Measurements from ENCODE around the gene TMEM108.

TMEM108 gene

DNA sequence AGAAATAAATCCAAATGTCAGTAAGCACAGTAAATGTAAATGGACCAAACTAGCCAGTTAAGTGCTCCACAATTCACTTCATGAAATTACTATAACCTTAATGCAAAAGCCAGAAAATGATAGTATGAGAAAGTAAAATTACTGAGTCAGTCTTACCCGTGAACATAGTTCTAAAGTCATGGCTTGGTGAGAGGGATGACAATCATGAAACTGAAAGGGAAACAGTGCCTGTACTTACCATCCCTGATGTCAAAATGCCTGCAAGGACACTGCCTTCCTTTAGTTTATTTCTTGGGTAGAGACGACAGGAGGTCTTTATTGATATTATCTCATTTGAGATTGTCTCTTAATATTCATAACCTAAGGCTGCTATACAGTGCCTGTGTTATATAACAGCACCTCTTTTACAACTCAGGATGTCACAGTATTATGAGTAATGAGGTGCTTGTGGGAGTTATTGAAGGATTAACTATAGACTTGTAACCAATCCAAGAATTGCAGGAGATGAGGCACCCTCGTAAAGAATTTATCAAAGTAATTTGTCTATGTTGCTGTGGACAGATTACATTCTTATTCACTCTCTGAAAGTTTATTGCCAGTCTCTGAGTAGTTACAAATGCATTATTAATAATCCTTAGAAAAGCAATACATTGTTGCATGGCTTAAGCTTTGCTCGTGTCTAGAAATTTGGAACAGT is 218.7 kb downstream of the TMEM108 start:
- H3K18ac ChIP-seq (ENCODE audit: low read length): no peak overlapping the region
- H2AFZ ChIP-seq (ENCODE audit: insufficient read depth, low read length, poor library complexity): no peak overlapping the region
- DNase-seq: no peak
- H3K14ac ChIP-seq (ENCODE audit: low read length): no peak overlapping the region
- H3K4ac ChIP-seq (ENCODE audit: low read depth, low read length): no peak overlapping the region
- H2BK5ac ChIP-seq (ENCODE audit: low read depth, low read length, poor library complexity): no peak overlapping the region
- H2BK120ac ChIP-seq (ENCODE audit: insufficient read depth, low read length, poor library complexity): no peak overlapping the region
- no peak overlapping the region for H3K4me3 ChIP-seq (ENCODE audit: low read depth, low read length)
- no peak overlapping the region for H2AK5ac ChIP-seq (ENCODE audit: low read length)
- no peak overlapping the region for H4K8ac ChIP-seq (ENCODE audit: low read depth, low read length)
- no peak overlapping the region for H4K91ac ChIP-seq (ENCODE audit: low read depth, low read length)
- H3K79me2 ChIP-seq (ENCODE audit: control insufficient read depth, insufficient read depth, low read length, poor library complexity): no peaks in the 10 kb centered on the region
- H3K23ac ChIP-seq (ENCODE audit: low read length): no peak overlapping the region
- H3K9ac ChIP-seq (ENCODE audit: low read length): no peak overlapping the region
- no peaks in the 10 kb centered on the region for H3K4me1 ChIP-seq (ENCODE audit: control insufficient read depth in 1 of 2, insufficient read depth in 2 of 2, low read length in 2 of 2)
- H3K9me3 ChIP-seq (ENCODE audit: insufficient read depth, low read depth, low read length): no peaks in the 10 kb centered on the region
- WGBS (ENCODE audit: extremely low coverage, insufficient coverage, insufficient read length): no CpG with 5 or more reads among the region's 4 CpGs
- no peak overlapping the region for H4K12ac ChIP-seq (ENCODE audit: low read depth, low read length)
- H3K4me2 ChIP-seq (ENCODE audit: low read length): no peak overlapping the region
- no peak overlapping the region for H2BK12ac ChIP-seq (ENCODE audit: low read length)
- H3K36me3 ChIP-seq (ENCODE audit: control insufficient read depth in 1 of 2, insufficient read depth in 2 of 2, low read length in 2 of 2): no peaks in the 10 kb centered on the region
- no peak overlapping the region for H3K27ac ChIP-seq (ENCODE audit: low read depth, low read length)
- no peaks in the 10 kb centered on the region for H3K27me3 ChIP-seq (ENCODE audit: insufficient read depth, low read length)
- H3K79me1 ChIP-seq (ENCODE audit: low read length): no peaks in the 10 kb centered on the region

DNA sequence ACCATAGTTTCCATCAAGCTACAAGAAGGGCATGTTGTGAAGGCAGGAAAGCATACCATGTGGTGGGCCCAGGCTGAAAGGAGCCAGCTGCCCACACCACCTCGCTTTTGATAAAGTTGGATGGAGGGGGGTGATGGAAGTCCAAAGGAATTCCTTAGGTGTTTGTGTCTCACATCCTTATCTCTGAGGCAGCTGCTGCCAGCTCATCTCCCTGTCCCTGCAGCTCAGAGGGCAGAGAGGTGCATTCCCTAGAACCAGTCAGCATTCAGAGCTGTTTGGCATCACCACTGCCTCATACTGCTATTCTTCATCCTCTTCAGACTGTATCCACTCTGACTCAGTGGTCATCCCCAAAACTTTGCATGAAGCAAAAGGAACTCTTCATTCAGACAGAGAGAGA is 220.2 kb downstream of the TMEM108 start:
- Histone ChIP-seq H3K4ac (ENCODE audit: low read depth, low read length) (no peak overlapping the region), H2BK12ac (ENCODE audit: low read length) (no peak overlapping the region), H2BK5ac (ENCODE audit: low read depth, low read length, poor library complexity) (no peak overlapping the region), H2BK120ac (ENCODE audit: insufficient read depth, low read length, poor library complexity) (no peak overlapping the region), H3K23ac (ENCODE audit: low read length) (no peak overlapping the region), H3K14ac (ENCODE audit: low read length) (no peak overlapping the region), H3K4me1 (ENCODE audit: control insufficient read depth in 1 of 2, insufficient read depth in 2 of 2, low read length in 2 of 2) (no peaks in the 10 kb centered on the region), H3K18ac (ENCODE audit: low read length) (no peak overlapping the region), H3K27me3 (ENCODE audit: insufficient read depth, low read length) (no peaks in the 10 kb centered on the region), H3K36me3 (ENCODE audit: control insufficient read depth in 1 of 2, insufficient read depth in 2 of 2, low read length in 2 of 2) (no peaks in the 10 kb centered on the region), H3K4me3 (ENCODE audit: low read depth, low read length) (no peak overlapping the region), H4K91ac (ENCODE audit: low read depth, low read length) (no peak overlapping the region), H3K79me1 (ENCODE audit: low read length) (no peaks in the 10 kb centered on the region), H3K9ac (ENCODE audit: low read length) (no peak overlapping the region), H3K9me3 (ENCODE audit: insufficient read depth, low read depth, low read length) (no peaks in the 10 kb centered on the region), H2AFZ (ENCODE audit: insufficient read depth, low read length, poor library complexity) (no peak overlapping the region), H4K8ac (ENCODE audit: low read depth, low read length) (no peak overlapping the region), H3K79me2 (ENCODE audit: control insufficient read depth, insufficient read depth, low read length, poor library complexity) (no peaks in the 10 kb centered on the region), H4K12ac (ENCODE audit: low read depth, low read length) (no peak overlapping the region), H3K4me2 (ENCODE audit: low read length) (no peak overlapping the region), H3K27ac (ENCODE audit: low read depth, low read length) (no peak overlapping the region), H2AK5ac (ENCODE audit: low read length) (no peak overlapping the region)
- peak; percentile 71 to 72 for DNase-seq
- WGBS (ENCODE audit: extremely low coverage, insufficient coverage, insufficient read length): no CpG with 5 or more reads among the region's 1 CpG

DNA sequence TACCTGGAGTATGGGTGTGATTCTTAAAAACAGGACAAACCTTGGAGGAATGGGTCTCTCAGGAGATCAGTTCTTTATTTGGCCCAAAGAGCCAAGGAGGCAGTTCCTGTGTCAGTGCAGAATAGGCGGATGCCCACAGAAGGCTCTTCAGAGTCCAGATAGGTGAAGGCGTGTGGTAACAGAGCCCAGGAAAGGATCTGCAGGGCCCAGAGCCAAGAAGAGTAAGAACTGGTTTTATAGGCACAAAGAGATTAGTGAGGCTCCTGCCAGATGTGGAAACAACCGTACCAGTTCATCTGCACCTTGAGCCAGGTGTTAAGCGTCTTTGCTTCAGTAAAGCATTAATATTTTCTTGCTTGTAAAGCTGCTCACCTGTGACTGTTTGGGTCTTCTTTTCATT is 221.6 kb downstream of the TMEM108 start:
- H3K18ac ChIP-seq (ENCODE audit: low read length): no peak overlapping the region
- no peak overlapping the region for H2AK5ac ChIP-seq (ENCODE audit: low read length)
- no peaks in the 10 kb centered on the region for H3K4me1 ChIP-seq (ENCODE audit: control insufficient read depth in 1 of 2, insufficient read depth in 2 of 2, low read length in 2 of 2)
- H3K9ac ChIP-seq (ENCODE audit: low read length): no peak overlapping the region
- H4K8ac ChIP-seq (ENCODE audit: low read depth, low read length): no peak overlapping the region
- H3K79me1 ChIP-seq (ENCODE audit: low read length): no peaks in the 10 kb centered on the region
- no peak overlapping the region for H3K4me3 ChIP-seq (ENCODE audit: low read depth, low read length)
- no peaks in the 10 kb centered on the region for H3K27me3 ChIP-seq (ENCODE audit: insufficient read depth, low read length)
- H3K36me3 ChIP-seq (ENCODE audit: control insufficient read depth in 1 of 2, insufficient read depth in 2 of 2, low read length in 2 of 2): no peaks in the 10 kb centered on the region
- H2BK12ac ChIP-seq (ENCODE audit: low read length): no peak overlapping the region
- H2AFZ ChIP-seq (ENCODE audit: insufficient read depth, low read length, poor library complexity): no peak overlapping the region
- H2BK120ac ChIP-seq (ENCODE audit: insufficient read depth, low read length, poor library complexity): no peak overlapping the region
- no peak overlapping the region for H3K4me2 ChIP-seq (ENCODE audit: low read length)
- no peak overlapping the region for H3K14ac ChIP-seq (ENCODE audit: low read length)
- H4K12ac ChIP-seq (ENCODE audit: low read depth, low read length): no peak overlapping the region
- no peak overlapping the region for H2BK5ac ChIP-seq (ENCODE audit: low read depth, low read length, poor library complexity)
- H3K9me3 ChIP-seq (ENCODE audit: insufficient read depth, low read depth, low read length): no peaks in the 10 kb centered on the region
- H4K91ac ChIP-seq (ENCODE audit: low read depth, low read length): no peak overlapping the region
- H3K27ac ChIP-seq (ENCODE audit: low read depth, low read length): no peak overlapping the region
- H3K23ac ChIP-seq (ENCODE audit: low read length): no peak overlapping the region
- DNase-seq: no peak
- no CpG with 5 or more reads among the region's 4 CpGs for WGBS (ENCODE audit: extremely low coverage, insufficient coverage, insufficient read length)
- no peak overlapping the region for H3K4ac ChIP-seq (ENCODE audit: low read depth, low read length)
- H3K79me2 ChIP-seq (ENCODE audit: control insufficient read depth, insufficient read depth, low read length, poor library complexity): no peaks in the 10 kb centered on the region

DNA sequence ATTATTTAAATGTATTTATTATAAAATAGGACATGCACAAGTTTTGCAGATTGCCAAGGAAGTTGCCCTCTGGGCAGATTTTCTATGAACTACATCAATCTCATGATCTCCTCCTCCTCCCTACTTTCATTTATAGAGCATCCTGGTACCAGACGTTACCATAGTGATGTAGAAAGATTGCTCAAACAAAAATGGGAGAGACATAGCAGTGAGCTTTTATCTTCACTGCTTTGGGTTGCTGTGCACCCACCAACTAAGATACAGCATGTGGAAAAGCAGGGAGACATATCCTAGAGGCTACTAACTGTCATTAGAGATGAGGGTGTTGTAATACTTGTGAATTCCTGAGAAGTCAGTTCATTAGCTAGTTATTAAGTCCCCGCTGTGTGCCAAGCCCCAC is 224.1 kb downstream of the TMEM108 start:
- H3K9me3 ChIP-seq (ENCODE audit: insufficient read depth, low read depth, low read length): no peaks in the 10 kb centered on the region
- no peak overlapping the region for H3K9ac ChIP-seq (ENCODE audit: low read length)
- H2BK120ac ChIP-seq (ENCODE audit: insufficient read depth, low read length, poor library complexity): no peak overlapping the region
- H3K79me2 ChIP-seq (ENCODE audit: control insufficient read depth, insufficient read depth, low read length, poor library complexity): no peaks in the 10 kb centered on the region
- H3K14ac ChIP-seq (ENCODE audit: low read length): no peak overlapping the region
- no peak overlapping the region for H3K4ac ChIP-seq (ENCODE audit: low read depth, low read length)
- H2AK5ac ChIP-seq (ENCODE audit: low read length): no peak overlapping the region
- no peaks in the 10 kb centered on the region for H3K27me3 ChIP-seq (ENCODE audit: insufficient read depth, low read length)
- H3K4me2 ChIP-seq (ENCODE audit: low read length): no peak overlapping the region
- H2AFZ ChIP-seq (ENCODE audit: insufficient read depth, low read length, poor library complexity): no peak overlapping the region
- H2BK12ac ChIP-seq (ENCODE audit: low read length): no peak overlapping the region
- no peaks in the 10 kb centered on the region for H3K36me3 ChIP-seq (ENCODE audit: control insufficient read depth in 1 of 2, insufficient read depth in 2 of 2, low read length in 2 of 2)
- H3K4me3 ChIP-seq (ENCODE audit: low read depth, low read length): no peak overlapping the region
- H4K8ac ChIP-seq (ENCODE audit: low read depth, low read length): no peak overlapping the region
- H3K27ac ChIP-seq (ENCODE audit: low read depth, low read length): no peak overlapping the region
- H3K79me1 ChIP-seq (ENCODE audit: low read length): no peaks in the 10 kb centered on the region
- H3K23ac ChIP-seq (ENCODE audit: low read length): no peak overlapping the region
- WGBS (ENCODE audit: extremely low coverage, insufficient coverage, insufficient read length): no CpG with 5 or more reads among the region's 2 CpGs
- no peak overlapping the region for H4K91ac ChIP-seq (ENCODE audit: low read depth, low read length)
- H2BK5ac ChIP-seq (ENCODE audit: low read depth, low read length, poor library complexity): no peak overlapping the region
- H3K18ac ChIP-seq (ENCODE audit: low read length): no peak overlapping the region
- no peak overlapping the region for H4K12ac ChIP-seq (ENCODE audit: low read depth, low read length)
- H3K4me1 ChIP-seq (ENCODE audit: control insufficient read depth in 1 of 2, insufficient read depth in 2 of 2, low read length in 2 of 2): no peaks in the 10 kb centered on the region
- peak; percentile 57 to 93 for DNase-seq

Data from trophoblast cell (in vitro differentiated cells and primary cell).